HG02763 (cell line): ENCODE results near the gene MMP11.

Experiments used
- ATAC-seq: cut with Tn5 transposase; IDR thresholded peaks from one replicate; pipeline ENCODE4 v1.9.1; 2021; ENCODE audit warnings: mild to moderate bottlenecking, moderate library complexity; ENCODE audit not compliant: unreplicated experiment

MMP11 gene

DNA sequence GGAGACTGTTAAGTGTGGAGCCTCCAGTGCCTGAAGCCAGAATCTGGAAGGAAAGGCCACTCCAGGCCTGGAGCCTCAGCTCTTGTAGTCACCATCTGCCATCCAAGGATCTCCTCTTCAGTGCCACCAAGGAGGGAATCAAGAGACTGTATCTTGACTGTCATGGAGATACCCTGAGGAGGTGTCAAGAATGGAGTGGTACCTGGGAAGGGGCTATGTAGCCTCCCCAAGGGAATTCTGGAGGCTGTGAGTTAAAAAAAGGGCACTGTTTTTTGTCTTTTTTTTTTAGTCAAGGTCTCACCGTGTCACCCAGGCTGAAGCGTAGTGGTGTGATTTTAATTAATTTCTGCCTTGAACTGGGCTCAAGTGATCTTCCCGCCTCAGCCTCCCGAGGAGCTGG is 13.1 kb upstream of the MMP11 start:
- no peak for ATAC-seq

DNA sequence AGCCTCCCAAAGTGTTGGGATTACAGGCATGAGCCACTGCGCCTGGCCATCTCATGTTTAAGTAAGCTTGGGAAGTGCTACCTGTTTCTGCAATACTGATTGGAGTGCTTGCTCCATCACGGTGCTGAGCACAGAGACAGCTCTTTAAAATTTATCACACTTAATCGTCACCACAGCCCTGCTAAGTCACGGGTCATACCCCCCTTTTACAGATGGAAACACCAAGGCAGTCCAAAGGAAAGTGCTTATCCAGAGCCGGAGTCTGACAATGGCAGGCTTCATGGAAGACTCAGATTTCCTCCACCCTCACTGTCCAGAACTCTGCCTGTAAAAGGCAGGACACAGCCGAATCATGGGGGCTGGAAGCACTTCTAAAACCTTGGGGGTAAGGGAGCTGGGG is 12.6 kb upstream of the MMP11 start:
- no peak for ATAC-seq

DNA sequence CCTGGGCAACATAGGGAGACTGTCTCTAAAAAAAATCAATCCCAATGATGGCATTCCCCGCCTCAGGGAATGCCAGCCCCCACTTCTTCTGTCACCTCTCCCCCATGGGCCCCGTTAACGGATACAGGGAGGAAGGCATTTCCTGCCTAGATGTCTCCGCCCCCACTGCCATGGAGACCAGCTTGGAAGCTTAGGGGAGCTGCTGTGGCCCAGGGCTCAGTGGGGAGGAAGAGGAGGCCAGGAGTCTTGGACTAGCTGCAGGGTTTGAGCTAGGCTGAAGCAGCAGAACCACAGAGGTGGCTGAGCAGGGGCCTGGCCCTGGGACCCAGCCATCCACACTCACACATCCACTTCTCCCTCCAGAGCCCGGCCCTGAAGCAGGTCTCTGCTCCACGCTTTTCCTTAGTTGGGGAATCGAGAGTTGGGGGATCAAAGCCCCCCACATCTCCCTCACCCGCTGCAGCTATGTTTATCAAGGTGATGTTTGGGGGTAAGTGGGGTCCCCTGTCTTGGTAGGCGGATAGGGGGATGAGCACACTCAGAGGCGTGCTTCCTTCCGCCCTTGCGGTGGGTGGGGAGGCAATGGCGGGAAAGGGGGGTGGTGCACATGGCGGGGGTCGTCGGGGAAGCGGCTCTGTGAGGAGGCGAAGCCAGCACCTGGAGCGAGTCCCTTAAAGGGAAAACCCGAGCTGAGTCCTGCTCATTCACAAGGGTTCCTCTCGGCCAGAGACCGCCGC is 9.6 kb upstream of the MMP11 start, which contains the start of gene C22orf15:
Gene C22orf15 (plus strand): TSS at position 149 of the 737 bp plus-strand sequence. CDS start 317 bp downstream, at position 466.
- ATAC-seq = no peak

DNA sequence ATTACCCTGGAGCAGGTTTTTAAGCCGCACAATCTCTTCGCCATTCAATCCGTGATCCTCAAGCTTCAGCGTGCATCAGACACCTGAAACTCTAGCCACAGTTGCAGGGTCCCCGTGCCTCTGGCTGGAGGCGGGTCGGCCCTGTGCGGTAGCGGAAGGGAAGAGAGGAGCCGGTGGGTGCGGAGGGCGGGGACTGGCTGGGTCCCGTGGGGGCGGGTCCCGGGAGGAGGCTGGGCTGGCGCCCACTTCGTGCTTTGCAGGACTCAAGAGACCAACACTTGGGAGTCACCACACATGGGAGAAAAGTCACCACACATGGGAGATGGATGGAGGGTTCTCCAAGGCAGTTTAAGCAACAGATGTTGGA is 9.1 kb upstream of the MMP11 start:
- no peak for ATAC-seq

DNA sequence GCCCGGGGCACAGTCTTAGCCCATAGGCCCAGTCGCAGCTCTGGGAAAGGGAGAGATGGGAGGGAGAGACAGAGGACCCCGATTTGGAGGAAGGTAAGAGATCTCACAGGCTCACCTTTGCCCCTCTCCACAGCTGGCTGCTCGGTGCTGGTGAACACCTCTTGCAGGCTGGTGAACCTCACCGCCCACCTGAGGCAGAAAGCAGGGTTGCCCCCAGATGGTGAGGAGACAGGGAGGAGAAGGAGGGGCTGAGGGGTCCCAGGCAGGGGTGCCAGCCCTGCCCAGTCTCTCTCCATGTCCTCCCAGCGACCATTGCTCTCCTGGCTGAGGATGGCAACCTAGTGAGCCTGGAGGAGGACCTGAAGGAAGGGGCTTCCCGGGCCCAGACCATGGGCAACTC is 8.7 kb upstream of the MMP11 start:
- ATAC-seq = no peak

DNA sequence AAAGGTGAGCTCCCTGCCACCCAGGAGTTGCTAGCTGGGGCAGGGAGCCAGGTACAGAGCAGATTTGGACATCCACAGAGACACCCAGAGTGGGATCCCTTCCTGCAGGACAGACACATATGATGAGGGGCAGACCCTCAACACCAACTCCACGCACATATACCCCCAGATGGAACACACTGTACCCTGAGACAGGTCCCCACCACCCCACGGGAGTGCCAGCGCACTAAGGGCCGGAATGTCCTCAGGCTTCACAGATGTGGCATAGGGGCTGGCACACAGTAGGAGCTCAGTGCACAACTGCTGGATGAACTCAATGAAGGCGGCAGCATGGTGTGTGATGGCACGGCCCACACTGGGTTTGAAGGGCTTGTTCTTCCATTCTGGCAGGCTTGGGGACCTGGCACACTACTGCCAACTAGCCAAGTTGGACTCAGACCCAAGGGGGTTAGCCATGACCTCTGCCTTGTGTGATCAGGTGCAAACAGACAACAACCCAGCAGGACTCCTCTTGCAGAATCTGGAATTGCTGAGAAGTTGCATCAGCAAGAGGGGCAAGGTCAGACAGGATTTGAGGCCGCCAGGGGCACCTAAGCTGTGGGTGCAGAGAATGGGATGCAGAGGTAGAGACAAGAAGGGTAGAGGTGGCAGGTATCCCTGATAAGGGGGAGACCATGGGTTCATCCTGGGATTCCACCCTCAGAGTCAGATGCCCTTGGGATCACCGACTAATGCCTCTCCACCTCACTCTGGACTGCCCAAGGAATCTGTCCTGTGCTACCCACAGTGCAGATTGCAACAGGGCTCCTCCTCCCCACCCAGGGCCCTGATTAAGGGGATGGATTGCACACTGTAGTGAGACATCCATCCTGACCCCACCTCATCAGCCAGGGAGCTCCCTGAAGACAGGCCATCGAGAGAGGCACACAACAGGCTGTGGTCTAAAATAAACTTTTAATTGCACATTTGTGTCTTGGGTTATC is 7.5 kb upstream of the MMP11 start:
- ATAC-seq = no peak

DNA sequence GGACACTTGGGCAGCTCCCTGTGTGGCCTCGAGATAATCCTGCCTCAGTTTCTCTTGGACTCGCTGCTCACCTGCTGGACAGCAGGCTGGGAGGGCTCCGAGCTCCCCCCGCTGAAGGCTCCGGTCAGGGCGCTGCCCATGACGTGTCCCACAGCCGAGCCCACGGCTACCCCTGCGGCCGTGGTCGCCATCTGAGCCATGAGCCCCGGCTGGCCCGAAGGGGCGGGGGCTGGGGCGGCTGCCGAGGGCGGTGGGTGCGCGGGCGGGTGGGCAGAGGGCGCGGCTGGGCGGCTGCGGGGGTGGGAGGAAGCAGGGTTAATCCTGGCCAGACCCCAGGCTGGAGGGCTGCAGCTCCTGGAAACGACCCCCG is 5.4 kb upstream of the MMP11 start:
- no peak for ATAC-seq

DNA sequence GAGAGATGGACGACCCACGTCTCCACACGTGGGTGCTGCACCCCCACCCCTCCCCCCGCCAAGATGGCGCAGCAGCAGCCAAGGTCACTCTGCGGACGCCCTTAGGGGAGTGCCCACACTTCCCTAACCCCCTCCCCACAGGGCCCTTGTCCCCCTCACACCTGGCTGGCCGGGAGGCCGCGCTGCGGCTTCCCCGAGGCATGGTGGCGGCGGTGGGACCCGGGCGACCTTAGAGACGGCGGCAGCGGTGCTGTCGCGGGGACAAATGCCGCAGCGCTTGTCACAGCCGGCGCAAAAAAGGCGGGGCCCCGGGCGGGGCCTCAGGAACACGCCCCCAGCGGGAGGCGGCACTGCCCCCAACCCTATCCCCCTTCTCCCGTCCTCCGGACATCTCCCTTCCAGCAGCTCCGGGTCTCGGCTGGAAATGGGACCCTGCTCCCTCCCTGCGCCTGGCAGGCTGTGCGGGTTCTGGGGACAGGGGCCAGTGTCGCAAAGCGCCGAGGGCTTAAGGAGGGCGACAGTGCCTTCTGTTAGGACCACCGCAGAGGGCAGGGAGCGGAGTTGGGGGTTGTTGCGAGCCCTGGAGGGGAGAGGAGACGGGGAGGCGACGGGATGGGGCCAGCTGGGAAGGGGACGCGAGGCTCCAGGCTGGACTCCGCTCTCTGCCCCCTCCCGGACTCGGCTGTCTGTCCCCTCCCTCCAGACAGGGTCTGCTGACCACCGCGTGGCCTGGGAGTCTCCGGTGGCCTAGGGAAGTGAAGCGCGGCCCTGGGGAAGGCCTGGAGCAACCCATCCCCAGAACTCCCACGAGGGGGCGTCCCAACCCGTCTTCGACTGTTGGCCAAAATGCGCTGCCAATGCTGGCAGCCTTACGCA is 4.7 kb upstream of the MMP11 start, which contains the start of gene CHCHD10:
Gene CHCHD10 (minus strand): TSS at position 300 of the 876 bp plus-strand sequence. CDS start 98 bp downstream, at position 202.
- ATAC-seq = no peak

DNA sequence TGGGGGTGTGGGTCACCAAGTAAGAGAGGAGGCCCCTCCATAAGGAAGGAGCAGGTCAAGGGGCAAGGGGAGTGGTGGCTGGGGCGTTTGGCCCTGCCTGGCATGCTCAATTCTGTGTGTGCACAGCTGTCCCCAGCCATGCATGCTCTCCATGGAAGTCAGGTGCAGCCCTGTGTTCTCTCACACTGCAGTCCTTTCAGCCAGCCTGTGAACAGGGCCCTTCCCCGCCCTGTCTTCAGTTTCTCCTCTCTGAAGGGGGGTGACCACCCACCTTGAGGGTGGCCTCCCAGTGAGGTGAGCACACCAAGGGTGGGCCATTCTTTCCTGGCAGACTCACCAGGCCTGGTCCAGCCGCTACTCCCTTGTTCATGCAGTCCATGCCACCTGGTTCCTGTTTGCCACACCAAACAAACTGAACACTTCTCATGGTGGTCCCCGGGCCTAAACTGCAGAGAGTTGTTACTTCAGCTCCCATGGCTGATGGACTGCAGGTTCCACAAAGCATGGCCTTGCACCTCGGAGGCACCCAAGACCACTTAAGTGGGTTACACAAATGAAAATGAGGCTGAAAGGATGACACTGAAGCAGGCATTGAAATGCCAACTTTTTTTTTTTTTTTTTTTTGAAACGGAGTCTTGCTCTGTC is 3.2 kb upstream of the MMP11 start:
- no peak for ATAC-seq

DNA sequence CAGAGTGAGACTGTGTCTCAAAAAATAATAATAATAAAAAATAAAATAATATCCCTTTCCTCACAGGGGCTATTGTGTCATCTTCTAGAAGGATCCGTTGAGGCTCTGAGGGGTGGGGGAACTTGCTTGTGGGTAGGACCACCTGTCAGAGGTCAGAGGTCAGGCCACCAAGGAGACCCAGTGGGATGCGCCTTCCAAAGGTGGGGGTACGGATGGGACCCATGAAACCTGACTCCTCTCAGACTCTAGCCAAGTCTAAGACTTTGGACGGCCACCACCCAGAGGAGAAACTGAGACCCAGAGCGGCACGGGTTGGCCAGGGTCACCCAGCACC is 367 bp upstream of the MMP11 start:
- ATAC-seq = no peak

DNA sequence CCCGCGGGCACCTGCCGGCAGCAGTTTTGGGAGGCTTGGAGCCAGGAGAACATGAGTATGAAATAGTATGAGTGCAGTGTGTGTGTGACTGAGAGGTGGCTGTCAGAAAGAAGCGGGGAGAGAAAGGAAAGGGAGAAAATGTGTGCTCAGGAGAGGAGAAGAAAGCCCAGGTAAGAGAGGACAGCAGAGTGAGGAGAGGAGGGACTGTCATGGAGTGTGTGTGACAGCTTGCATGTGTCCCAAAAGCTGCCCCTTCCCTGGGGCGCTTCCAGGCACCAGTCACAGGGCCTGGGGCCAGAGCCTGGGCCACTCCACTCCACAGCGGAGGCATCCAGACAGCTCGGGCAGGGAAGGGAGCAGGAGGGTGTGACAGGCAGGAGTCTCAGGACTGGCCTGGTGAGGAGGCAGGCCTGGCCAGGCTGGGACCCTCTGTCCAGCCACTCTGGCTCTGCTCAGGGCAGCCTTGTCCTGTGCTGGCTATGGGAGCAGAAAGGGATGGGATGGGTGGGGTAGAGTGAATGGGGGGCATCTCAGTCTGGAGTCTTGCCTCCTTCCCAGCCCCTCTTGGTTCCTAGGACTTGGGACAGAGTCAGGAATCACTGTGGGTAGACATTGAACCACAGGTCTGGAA is 949 bp downstream of the MMP11 start:
- ATAC-seq = no peak

DNA sequence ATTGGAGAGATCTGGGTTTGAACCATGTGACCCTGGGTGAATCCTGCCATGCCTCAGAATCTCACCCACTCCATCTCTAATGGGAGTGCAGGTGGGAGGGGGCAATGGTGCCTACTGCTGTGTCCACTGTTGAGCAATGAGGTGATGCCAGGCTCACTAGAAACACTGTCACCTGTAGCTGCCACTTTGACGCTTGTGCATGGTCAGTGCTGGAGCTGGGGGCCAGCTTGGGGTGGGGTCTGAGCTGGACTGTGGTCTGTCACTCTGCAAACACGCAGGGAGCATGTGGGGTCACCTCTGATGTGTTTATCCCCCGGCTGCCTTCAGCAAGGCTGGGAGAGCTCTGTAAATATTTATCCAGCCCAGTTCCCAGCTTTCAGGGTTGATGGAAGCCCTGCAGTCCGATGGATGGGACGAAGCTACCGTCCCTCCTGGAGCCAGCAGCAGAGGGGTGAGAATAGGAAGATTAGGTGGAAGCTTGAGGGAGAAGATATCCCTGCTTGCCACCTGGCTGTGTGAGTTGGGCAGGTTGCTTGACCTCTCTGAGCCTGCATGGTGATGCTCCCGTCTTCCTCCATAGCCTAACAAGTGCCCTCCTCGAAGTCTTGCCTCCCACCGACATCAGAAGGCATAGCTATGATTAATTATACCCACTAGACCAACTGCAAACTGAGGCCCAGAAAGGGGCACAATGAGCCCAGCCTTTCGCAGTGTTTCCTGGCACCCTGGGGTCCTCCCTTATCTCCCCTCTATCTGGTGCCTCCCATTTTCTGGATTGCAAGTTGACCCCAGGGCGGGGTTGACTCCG is 1.7 kb downstream of the MMP11 start:
- no peak for ATAC-seq

DNA sequence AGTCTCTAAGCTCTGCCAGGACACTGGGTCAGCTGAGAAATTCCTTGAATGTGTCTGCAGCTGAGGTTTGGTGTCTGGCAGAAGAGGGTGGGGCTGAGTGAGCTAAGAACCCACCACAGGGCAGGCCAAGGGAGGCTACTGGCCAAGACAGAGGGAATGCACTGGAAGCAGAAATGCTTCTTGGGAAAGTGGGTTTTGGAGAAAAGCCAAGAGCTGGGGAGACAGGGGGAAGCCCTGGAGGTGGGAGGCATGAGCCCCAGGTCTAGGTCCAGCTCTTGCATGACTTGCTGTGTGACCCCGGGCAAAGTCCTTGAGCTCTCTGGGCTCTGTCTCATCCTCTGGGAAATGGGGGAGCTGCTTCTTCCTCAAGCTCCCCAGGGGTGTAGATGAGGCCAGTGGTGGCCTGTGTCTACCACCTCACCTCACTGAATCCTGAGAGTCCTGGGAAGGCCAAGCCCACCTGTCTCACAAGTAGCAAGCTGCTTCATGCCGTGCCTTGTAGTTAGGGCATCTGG is 2.3 kb downstream of the MMP11 start:
- ATAC-seq = no peak

DNA sequence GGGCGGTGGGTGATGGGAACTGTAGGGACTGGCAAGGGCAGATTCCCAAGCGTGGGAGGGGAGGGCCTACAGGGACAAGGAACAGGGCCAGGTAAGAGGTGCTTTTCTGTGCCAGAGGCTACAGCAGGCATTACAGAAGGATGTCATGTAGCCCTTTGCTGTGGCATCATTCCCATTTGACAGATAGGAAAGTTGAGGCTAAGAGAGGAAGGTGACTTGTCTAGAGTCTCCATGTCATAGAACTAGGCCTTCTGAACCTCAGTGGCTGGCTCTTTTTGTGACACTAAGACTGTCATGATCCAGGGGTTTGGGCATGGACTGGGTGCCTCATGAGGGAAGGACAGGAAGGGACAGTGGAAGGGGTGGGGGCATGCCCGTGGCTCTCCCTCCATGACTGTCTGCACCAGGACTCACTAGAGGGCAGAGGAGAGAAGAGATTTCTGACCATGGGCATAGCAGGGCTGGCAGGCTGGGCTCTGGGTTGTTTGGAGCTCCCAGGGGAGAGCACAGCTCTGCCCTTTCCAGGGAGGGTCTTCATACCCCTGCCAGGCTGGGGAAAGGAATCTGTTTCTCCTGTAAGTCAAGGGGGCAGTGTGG is 3.2 kb downstream of the MMP11 start:
- ATAC-seq = no peak

DNA sequence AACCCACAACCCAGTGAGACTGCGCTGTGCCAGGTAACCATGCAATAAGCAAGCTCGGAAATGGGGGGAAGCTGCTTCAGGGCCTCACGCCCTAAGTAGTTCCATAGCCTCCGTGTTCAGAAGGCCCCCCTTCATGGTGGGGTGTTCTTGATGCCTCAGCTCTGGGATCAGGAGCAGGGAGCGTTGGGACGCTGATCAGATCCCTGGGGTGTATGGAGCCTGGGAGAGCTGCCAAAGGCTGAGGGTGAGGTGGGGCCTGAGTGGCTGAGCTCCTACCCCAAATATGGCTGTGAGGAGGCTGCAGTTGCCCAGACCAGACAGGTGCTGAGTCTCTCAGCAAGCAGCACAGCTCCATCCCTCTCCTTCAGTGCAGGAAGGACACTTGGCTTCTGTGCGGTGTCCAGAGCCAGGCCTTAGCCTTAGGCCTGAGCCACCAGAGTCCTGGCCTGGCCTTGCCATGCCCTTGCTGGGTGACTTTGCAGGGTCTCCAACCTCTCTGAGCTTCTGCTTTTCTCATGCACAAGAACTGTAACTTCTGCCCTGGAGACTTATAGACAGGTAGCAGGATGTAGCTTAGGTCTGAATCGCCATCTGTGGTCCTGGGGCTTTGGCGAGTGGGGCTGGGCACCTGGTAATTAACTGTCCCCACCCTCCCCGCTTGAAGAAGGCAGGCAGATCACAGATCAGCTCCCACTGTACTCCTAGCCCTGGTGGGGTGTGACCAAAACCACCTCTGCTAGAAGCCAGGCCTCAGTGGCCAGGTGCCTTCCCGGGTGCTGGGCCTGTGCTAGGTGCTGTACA is 5.3 kb downstream of the MMP11 start:
- ATAC-seq = no peak

DNA sequence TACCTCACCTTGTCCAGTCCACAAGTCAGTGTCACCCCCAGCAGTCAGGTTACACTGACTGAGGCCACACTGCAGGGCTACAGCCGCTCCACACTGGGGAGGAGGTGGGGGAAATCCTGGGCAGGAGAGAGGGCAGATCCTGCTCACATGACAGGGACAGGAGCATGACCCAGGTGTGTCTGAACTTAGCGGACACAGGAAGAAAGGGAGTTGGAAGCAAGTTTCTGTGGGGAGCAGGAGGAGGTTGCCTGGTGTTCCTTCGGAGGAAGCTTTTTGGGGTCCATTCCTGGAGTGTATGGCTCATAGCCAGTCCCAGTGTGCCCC is 5.9 kb downstream of the MMP11 start:
- no peak for ATAC-seq

DNA sequence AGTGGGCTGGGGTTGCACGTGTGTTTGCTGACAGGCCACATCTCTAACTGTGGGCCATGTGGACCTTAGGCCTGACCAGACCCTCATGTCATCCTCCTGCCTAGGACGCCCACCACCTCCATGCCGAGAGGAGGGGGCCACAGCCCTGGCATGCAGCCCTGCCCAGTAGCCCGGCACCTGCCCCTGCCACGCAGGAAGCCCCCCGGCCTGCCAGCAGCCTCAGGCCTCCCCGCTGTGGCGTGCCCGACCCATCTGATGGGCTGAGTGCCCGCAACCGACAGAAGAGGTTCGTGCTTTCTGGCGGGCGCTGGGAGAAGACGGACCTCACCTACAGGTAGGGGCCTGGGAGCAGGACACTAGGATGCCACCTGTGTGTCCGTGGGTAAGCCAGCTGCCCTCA is 6.4 kb downstream of the MMP11 start:
- no peak for ATAC-seq

DNA sequence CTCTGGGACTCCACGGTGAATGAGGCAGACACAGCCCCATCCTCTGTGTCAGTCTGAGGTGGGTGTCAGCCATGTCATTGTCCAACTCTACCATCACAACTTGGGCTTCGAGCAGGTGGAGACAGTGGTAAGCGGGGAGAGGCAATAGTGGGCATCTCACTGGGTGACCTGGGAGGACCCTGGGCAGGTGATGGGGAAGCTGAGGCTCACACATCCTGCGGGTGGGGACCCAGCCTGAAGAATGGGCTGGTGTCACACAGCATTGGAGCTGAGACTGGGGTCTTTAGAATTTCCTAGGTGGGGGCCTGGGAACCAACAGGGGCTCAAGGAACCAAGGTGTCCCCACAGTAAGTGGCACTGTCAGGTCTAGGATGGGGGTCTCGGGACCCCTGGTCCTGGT is 7.1 kb downstream of the MMP11 start:
- ATAC-seq = no peak
